GM18526 (cell line): ENCODE data around the gene FCF1.

Source experiments
- POLR2A ChIP-seq: IDR thresholded peaks from 3 replicates; pipeline ENCODE4 v1.6.1; 2011; ENCODE audit not compliant: insufficient read length; ENCODE audit errors: extremely low read depth

FCF1 gene

GRCh38 chr14:74733221-74733620, 20.3 kb downstream of the FCF1 start:
- TF ChIP-seq POLR2A: no peak

DNA sequence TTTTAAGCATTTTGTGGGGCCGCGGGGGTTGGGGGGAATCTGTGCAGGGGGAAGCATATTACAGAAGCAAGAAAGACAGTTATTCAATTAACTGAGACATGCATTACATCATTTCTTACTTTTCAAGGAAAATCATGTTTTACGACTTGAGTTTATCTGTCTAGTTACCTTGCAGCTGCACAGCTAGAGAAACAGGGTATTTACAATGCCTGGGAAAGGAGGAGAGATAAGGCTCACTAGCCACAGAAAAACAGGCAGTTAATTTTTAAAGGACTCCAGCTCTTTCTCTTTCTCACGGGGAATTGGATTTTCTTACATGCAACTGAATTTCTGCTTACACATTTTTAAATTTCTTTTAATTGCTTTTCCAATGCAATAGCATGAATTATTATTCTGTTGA, 22.2 kb downstream of the FCF1 start:
- TF ChIP-seq POLR2A: no peak

DNA sequence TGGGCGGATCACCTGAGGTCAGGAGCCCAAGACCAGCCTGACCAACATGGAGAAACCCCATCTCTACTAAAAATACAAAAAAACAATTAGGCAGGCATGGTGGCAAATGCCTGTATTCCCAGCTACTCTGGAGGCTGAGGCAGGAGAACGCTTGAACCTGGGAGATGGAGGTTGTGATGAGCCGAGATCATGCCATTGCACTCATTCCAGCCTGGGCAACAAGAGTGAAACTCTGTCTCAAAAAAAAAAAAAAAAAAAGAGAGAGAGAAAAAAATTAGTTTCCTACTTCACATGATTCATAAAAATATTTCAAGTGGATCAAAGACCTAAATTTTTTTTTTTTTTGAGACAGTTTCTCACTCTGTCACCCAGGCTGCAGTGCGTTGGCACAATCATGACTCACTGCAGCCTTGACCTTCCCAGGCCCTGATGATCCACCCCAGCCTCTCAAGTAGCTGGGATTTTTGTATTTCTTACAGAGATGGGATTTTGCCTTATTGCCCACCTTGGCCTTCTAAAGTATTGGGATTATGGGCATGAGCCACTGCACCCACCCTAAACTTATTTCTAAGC, 24.9 kb downstream of the FCF1 start:
- no peak for TF ChIP-seq POLR2A

DNA sequence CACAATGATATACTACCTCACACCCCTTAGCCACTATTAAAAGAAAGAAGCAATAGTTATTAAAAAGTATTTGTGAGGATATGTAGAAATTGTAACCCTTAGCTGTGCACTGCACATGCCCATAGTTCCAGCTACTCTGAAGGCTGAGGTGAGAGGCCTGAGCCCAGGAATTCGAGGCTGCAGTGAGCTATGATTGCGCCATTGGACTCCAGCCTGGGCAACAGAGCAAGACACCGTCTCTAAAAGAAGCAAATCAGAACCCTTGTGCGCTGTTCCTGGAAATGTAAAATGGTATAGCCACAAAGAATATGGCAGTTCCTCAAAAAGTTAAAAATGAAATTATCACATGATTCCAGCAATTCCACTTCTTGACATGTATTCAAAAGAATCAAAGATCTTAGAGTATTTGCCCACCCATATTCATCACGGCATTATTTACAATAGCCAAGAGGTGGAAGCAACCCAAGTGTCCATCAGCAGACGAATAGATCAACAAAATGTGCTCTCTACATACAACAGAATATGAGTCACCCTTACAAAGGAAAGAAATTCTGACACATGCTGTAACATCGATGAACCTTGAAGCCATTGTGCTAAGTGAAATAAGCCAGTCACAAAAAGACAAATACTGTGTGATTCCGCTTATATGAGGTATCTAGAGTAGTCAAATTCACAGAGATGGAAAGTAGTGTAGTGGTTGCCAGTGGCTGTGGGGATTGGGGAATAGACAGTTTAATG, 26.5 kb downstream of the FCF1 start:
- no peak for TF ChIP-seq POLR2A

- TF ChIP-seq POLR2A: no peak
Observed at GRCh38 chr14:74747237-74747636, 34.3 kb downstream of the FCF1 start.

GRCh38 chr14:74754157-74754556, 41.2 kb downstream of the FCF1 start:
- TF ChIP-seq POLR2A: no peak

- no peak for TF ChIP-seq POLR2A
Observed at GRCh38 chr14:74754899-74755298, 42.0 kb downstream of the FCF1 start.

DNA sequence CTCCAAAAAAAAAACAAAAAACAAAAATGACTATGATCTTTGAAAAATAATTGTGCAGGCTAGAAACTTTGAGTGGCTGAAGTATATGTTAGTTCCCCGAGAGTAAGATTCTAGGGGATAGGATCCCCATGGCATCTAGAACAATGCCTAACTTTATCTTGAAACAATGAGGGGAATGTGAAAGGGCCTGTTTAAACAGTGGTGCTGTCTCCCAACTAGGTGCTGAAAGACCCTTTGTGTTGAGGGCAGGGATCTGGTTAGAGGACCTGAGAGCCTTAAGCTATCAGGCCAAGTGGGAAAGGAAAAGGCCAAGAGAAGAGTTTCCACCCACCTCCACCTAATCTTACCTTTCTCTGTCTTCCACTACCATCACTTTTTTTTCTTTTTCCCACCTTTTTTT, 43.4 kb downstream of the FCF1 start:
- no peak for TF ChIP-seq POLR2A

GRCh38 chr14:74762917-74763802, 50.2 kb downstream of the FCF1 start, which contains the start of gene YLPM1:
TSS of gene YLPM1 (plus strand) at chr14:74763316. CDS start at chr14:74763490, 174 bp downstream.
- TF ChIP-seq POLR2A: peak; percentile 92

DNA sequence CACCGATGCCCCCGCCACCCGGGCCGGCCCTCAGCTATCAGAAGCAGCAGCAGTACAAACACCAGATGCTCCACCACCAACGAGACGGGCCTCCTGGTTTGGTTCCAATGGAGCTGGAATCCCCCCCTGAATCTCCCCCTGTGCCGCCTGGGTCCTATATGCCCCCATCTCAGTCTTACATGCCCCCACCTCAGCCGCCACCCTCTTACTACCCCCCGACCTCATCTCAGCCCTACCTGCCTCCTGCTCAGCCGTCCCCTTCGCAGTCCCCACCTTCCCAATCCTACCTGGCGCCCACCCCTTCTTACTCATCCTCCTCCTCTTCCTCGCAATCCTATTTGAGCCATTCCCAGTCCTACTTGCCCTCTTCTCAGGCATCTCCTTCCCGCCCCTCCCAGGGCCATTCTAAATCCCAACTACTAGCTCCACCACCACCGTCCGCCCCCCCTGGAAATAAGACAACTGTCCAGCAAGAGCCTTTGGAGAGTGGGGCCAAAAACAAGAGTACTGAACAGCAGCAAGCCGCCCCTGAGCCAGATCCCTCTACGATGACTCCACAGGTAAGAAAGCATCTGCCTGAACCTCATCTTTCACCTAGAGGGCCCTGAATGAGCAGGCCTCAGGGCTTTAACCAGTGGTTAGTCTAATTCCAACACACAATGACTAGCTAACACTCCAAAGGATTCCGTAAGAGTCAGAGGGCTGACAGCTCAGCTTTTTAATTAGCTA, 51.0 kb downstream of the FCF1 start:
- no peak for TF ChIP-seq POLR2A

DNA sequence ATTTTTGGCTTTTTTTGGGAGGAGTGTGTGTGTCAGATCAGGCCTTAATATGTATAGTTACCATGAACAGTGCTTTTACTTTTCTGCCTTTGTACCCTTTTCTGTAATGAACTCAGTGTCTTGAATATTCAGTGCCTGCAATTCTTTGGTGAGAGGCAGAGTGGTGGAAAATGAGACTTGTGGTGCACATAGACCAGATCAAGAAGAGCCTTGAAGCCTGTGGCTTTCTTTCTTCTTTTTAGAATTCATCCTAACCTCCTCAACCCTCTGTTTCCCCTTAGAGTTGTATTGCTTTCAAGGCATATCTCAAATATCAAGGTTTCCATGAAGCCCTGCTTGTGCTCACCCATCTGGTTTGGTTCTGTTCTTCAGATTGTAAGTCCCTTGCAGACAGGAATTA, 52.8 kb downstream of the FCF1 start:
- TF ChIP-seq POLR2A: no peak

DNA sequence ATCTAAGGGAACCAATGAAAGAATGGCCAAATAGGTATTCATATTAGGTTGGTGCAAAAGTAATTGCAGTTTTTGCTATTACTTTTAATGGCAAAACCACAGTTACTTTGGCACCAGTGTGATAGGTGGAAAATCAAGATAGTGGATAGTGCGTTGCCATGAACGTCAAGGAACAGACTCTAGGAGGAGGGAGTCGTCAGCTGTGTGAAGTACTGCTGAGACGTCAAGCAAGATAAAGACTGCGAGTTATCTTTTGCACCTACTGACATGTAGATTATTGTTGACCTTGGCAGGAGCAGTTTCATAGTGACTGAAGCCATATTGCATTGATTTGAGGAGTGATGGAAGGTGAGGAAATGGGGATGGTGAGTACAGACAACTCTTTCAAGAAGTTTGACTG, 58.5 kb downstream of the FCF1 start:
- TF ChIP-seq POLR2A: no peak

GRCh38 chr14:74784634-74785033, 71.7 kb downstream of the FCF1 start:
- no peak for TF ChIP-seq POLR2A

GRCh38 chr14:74785056-74785613, 72.2 kb downstream of the FCF1 start:
- no peak for TF ChIP-seq POLR2A

- TF ChIP-seq POLR2A: no peak
Observed at GRCh38 chr14:74786796-74787315, 73.9 kb downstream of the FCF1 start.
